ENCODE measurements around the gene OVAAL.

OVAAL gene

DNA sequence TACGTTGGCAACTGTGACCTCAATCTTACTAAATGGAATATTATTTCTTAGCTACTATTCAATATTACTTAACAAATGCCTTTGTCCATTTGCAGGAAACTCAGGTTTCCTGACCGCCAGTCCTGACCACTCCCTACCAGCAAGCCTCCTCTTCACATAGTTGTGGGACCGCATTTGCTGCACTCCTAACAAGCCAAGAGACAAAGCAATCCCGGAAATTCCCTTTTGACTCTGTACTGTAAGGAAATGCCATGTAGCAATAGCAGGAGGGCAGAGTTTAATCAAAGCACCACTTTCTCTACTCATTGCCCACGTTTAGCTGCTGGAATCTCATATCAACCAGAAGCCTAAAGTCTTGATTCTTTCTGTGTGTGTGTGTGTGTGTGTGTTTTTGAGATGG is 28.3 kb upstream of the OVAAL start:
- no peak for TF ChIP-seq CTCF (IDR thresholded peaks at IDR 0.05; ENCODE audit: low read length)
- Histone ChIP-seq H3K9me2 (replicated peaks; ENCODE audit: insufficient read depth, low read length) (no peaks in the 10 kb centered on the region), H3K4me2 (ENCODE audit: low read depth, low read length) (no peak overlapping the region), H3K4me3 (ENCODE audit: low read length) (no peak overlapping the region), H3F3A (ENCODE audit: insufficient read depth, low read length) (no peaks in the 10 kb centered on the region), H3K79me2 (ENCODE audit: low read length) (no peaks in the 10 kb centered on the region), H3K9ac (ENCODE audit: low read length) (no peak overlapping the region), H4K20me1 (ENCODE audit: insufficient read depth, low read length) (no peaks in the 10 kb centered on the region), H3K9me3 (replicated peaks; ENCODE audit: insufficient read depth, low read length) (no peaks in the 10 kb centered on the region), H3K4me1 (ENCODE audit: low read length) (peaks cover 5% of the 10 kb centered on the region; the same call in 1 of the 2 replicates), H2AFZ (ENCODE audit: low read length) (no peak overlapping the region), H3K27ac (ENCODE audit: low read length) (no peak overlapping the region), H3K36me3 (replicated peaks; ENCODE audit: insufficient read depth, low read length) (no peaks in the 10 kb centered on the region), H3K27me3 (replicated peaks; ENCODE audit: insufficient read depth, low read length) (no peaks in the 10 kb centered on the region)
- no peak for DNase-seq

GRCh38 chr1:180532854-180533253 is 25.9 kb upstream of the OVAAL start:
- Histone ChIP-seq H3K79me2 (ENCODE audit: low read length) (no peaks in the 10 kb centered on the region), H3K4me3 (ENCODE audit: low read length) (no peak overlapping the region), H3F3A (ENCODE audit: insufficient read depth, low read length) (no peaks in the 10 kb centered on the region), H2AFZ (ENCODE audit: low read length) (peak overlapping the region; percentile 13; the same call in 1 of the 2 replicates), H3K36me3 (replicated peaks; ENCODE audit: insufficient read depth, low read length) (no peaks in the 10 kb centered on the region), H3K9ac (ENCODE audit: low read length) (no peak overlapping the region), H3K4me2 (ENCODE audit: low read depth, low read length) (no peak overlapping the region), H3K9me3 (replicated peaks; ENCODE audit: insufficient read depth, low read length) (no peaks in the 10 kb centered on the region), H3K4me1 (ENCODE audit: low read length) (no peaks in the 10 kb centered on the region), H3K27ac (ENCODE audit: low read length) (no peak overlapping the region), H4K20me1 (ENCODE audit: insufficient read depth, low read length) (no peaks in the 10 kb centered on the region), H3K9me2 (replicated peaks; ENCODE audit: insufficient read depth, low read length) (no peaks in the 10 kb centered on the region), H3K27me3 (replicated peaks; ENCODE audit: insufficient read depth, low read length) (no peaks in the 10 kb centered on the region)
- no peak for DNase-seq
- TF ChIP-seq CTCF (IDR thresholded peaks at IDR 0.05; ENCODE audit: low read length) (no peak), EZH2phosphoT487 (IDR thresholded peaks at IDR 0.05; ENCODE audit: low read length) (no peak), EZH2 (optimal IDR thresholded peaks at IDR 0.05; ENCODE audit: low read depth, low read length) (no peak)

DNA sequence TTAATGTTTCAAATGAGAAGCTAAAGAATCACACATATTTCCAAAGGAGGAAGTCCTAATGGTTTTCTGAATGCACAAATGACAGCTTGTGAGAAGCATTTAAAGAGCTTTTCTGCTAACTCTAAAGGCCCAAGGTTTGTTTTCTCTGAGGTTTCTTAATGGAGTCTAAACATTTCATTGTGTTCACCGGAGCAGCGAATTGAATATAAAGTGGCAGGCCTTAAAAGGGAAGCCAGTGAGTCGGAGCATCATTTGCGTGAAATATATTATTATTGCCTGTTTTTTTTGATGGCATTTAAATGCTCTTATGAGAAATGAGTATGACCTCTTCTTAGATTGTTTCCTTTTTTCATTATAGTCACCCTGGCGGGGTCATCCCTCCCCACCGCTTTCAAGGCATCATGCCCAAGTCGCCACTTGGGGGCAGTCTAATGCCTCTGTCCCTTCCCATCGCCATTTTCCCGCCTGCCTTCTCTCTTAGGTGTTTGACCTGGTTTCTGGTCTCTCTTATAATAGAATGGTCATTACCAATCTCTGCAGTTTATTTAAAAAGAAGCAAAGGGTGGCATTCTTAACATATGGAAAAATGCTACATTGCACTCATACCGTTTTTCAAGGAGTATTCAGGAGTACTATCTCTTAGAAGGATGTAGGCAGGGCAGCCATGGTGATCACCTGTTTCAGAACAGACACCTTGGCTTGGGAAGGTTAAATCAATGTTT is 25.3 kb upstream of the OVAAL start:
- Histone ChIP-seq H2AFZ (ENCODE audit: low read length) (peak overlapping the region; percentile 62), H3K4me2 (ENCODE audit: low read depth, low read length) (no peak overlapping the region; the same call in 1 of the 2 replicates), H3K9me3 (replicated peaks; ENCODE audit: insufficient read depth, low read length) (no peaks in the 10 kb centered on the region), H3K36me3 (replicated peaks; ENCODE audit: insufficient read depth, low read length) (no peaks in the 10 kb centered on the region), H3K4me3 (ENCODE audit: low read length) (no peak overlapping the region), H3F3A (ENCODE audit: insufficient read depth, low read length) (no peaks in the 10 kb centered on the region), H3K27ac (ENCODE audit: low read length) (no peak overlapping the region), H4K20me1 (ENCODE audit: insufficient read depth, low read length) (no peaks in the 10 kb centered on the region), H3K9ac (ENCODE audit: low read length) (no peak overlapping the region), H3K79me2 (ENCODE audit: low read length) (no peaks in the 10 kb centered on the region), H3K4me1 (ENCODE audit: low read length) (no peaks in the 10 kb centered on the region), H3K27me3 (replicated peaks; ENCODE audit: insufficient read depth, low read length) (no peaks in the 10 kb centered on the region), H3K9me2 (replicated peaks; ENCODE audit: insufficient read depth, low read length) (no peaks in the 10 kb centered on the region)
- no peak for TF ChIP-seq EZH2phosphoT487 (IDR thresholded peaks at IDR 0.05; ENCODE audit: low read length)
- TF ChIP-seq EZH2 (optimal IDR thresholded peaks at IDR 0.05; ENCODE audit: low read depth, low read length): no peak
- peak; percentile 99 for TF ChIP-seq CTCF (IDR thresholded peaks at IDR 0.05; ENCODE audit: low read length)
- peak; percentile 75 for DNase-seq
